GM18873 (cell line): ENCODE measurements around the gene LMX1B.
"Not testable (repeated sequence)": the region's sequence is repeated elsewhere in the genome, so short reads cannot be mapped to it uniquely, and the experiment has no call there.

Experiments
- ATAC-seq: cut with Tn5 transposase; IDR thresholded peaks from one replicate; pipeline ENCODE4 v1.9.1; 2021; ENCODE audit warnings: mild to moderate bottlenecking, moderate library complexity, moderate number of reproducible peaks; ENCODE audit not compliant: unreplicated experiment, low FRiP score

LMX1B gene

DNA sequence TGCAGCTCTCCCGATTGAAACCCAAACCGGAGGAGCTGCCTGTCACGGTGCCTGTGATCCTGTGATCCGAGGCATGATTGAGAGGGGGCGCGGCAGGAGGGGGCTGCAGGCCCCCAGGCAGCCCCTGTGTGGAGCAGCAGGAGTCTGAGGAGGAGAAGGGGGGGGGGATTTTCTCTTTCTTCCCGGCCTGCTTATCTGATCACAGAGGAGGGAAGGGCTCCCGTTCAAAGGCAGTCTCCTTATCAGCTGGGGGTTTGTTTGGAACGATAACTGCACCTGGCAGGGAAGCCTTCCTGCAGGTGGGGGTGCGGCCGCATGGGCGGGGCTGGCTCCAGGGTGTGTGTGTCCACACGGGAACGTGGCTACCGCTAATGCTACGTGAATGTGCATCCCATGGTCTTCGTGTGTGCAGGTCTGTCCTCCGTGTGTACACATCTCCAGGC lies 38.4 kb downstream of the LMX1B start:
- ATAC-seq, result no peak

DNA sequence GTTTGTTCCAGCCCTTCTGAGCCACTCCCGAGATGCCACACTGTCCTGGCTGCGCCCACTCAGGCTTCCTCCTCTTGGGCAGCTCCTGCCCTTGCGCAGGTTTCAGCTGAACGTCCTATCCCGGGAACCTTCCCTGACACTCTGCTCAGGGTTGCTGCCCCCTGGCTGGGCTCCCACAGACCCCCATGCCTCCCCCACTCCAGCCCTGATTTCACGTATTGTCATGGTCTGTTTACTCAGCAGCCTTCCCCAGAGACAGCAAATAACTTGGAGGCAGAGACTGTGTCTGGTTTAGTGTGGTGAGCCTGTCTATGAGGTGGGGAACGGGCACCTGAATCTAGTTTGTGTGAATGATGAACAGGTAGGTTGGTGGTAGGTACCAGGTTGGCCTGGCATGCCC lies 40.4 kb downstream of the LMX1B start:
- no peak for ATAC-seq

DNA sequence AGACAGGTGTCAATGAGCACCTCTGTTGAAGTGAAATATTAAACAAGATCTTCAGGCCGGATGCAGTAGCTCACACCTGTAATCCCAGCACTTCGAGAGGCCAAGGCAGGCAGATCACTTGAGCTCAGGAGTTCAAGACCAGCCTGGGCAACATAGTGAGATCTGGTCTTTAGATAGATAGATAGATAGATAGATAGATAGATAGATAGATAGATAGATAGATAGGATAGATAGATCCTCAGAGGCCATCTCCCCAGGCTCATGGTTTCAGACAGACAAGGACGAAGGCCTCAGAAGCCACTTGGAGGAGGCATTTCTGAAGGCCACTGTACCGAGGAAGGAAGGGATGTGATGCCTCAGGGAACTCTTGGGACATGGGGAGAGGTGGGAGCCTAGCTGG lies 42.5 kb downstream of the LMX1B start:
- not testable (repeated sequence) for ATAC-seq

DNA sequence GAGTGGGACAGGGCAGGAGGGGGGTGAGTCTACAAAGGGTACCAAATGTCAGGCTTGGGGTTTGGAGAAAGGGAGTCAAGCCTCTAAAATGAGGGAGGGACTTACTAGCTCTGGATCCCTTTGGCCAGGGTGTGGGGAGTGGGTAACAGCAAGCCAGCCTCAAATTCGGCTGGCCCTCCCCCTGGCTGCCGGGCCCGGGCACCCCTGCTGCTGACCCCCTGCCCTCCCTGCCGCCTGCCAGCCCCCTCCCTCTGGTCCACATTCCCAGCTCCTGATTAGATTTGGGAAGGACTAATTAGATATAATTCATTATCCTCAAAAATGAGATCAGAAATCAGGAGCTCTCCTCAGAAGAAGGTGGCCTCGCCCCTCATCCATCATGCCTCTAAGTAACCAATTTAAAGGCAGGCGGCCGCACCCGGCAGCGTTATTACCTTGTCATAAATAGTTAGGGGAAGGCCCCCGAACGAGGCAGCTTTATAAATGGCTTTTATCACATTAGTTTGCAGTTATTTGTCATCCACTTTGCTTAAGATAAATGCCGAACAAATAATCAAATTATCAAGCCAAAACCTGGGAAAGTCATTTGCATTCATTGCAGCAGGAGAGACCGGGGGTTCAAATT lies 44.6 kb downstream of the LMX1B start:
- ATAC-seq, result no peak

DNA sequence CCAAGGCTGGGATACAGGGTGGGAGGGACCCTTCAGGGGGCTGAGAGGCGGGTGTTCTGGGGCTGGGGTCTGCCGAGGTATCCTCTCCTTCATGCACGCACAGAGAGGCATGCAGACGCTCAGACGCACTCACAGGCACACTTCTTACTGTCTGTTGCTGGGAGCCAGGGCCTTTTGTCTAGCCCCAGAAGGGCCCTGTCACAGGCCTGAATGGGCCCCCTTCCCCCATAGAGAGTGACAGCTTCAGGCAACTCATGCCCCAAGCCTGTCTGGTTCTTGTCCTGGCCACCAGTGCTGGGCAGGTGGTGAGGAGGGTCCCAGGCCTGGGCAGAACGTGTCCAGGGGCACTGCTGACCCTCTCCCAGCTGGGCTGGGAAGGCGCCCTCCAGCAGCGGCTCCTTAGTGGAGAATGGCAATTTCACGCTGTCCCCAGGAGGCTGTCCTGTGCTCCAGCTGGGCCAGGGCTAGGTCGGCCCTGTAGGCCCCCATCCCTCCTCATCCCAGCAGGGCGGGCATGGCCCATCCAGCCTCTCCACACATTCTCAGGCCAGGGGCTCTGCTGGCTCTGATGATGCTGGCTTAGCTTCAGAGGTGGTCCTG lies 45.3 kb downstream of the LMX1B start:
- ATAC-seq, result no peak

DNA sequence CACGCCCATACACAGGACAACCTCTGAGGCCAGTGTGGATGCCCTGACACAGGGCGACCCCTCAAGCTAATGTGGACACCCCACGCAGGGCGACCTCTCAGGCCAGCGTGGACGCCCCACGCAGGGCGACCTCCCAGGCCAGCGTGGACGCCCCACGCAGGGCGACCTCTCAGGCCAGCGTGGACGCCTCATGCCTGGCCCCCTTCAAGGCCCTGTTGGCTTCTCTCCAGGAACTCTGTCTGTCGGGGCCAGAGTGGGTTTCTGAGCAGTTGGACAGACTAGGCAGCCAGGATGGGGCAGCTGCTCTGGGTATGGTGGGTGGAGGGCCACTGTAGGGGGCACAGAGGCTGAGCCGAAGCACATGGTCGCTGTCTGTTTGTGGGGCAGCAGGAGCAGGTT lies 47.4 kb downstream of the LMX1B start:
- ATAC-seq, result no peak

DNA sequence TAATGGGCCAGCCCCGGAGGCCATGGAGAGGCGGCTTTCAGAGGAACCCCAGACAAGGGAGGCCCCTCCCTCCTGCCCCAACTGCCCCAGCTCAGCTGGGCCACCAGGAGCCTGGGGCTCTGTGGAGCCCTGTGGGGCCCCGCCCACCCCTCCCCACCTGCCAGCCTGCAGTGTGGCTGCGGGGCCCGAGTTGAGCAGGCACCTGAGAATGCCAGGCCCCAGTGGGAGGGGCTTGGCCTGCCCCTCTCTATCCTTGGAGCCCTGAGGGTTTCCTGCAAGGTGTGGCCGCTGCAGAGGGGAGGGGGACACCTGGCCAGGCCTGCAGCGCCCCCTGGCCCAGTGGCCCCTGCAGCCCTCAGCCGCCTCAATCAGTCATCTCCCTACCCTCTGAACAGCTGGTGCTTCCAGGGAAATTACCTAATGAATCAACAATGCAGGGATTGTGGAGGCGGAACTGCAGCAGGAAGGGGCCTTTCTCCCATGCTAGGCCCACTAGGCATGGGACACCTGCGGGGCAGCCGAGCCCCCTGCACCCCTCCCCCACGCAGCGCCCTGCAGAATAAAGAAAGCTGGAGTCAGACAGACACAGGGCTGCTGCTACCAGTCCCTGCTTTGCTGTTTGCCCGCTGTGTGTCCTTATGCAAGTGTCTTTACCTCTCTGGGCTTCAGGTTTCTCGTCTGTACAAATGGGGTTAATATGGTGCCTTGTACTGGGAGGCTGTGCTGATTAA lies 48.0 kb downstream of the LMX1B start:
- ATAC-seq, result no peak

DNA sequence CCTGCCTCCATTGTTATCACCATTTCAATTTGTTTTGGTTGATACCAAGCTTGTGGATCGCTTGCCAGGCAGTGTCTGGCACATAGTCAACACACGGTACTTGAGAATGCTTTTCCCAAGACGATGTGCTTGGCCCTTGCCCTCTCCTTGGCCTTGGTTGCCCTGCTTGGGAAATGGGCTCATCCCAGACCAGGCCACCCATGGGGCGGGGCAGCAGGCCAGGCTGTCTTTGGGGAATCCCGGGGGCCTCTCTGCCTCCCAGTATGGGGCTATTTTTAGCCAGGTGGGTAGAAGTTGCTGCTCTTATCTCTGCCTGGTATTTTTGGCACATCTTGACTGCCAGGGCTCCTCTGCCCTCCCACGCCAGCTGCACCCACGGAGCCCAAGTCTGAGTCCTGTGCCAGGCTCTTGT lies 49.9 kb downstream of the LMX1B start:
- ATAC-seq, result no peak

DNA sequence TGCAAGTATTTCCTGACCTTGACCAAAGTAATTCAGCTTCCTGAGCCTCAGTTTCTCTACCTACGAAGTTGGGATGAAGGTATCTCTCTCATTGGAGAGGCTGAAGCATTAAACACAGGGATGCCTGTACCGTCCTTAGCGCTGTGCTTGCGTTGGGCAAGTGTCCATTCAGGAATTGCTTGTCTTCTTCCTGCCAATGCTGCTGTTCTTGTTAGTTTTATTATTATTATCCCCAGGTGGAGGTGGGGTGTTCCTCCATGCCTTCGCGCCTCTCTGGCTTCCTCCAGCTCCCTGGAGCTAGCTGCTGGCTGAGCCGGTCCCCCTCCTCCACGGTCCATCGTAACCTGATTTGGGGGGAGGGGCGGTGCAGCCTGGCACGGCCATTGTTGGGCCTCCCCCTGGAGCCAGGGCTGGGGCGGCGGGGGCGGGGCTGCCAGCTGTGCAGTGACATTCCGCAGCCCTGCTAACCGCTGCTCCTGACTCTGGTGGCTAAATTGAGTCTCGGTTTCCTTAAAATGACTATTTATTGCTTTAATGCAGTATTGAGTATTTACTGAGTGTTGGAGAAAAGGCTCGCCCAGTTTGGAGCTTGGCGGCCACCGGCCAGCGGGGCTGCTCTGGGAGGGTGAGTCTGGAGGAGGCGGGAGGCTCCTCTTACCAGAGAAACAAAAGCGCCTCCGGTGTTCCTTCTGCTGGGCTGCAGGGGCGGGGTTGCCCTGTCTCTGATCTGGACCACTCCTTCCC lies 51.3 kb downstream of the LMX1B start:
- no peak for ATAC-seq

DNA sequence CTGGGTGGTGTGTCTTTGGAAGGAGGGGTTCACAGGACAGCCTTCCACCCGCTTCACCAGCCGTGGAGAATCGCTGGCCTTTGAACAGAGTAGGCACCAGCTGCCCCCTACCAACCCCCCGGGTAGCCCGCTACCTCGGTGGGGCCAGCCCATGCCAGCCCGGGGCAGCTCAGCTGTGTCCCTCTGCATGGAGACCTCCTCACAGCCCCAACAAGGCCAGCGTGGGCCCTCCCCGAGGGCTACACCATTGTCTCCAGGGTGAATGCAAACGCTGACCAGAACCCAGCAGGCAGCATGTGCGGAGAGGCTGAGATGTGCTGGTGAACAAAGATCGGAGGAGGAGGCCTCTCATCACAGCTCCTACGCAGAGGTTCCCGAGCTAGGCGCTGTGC lies 51.9 kb downstream of the LMX1B start:
- ATAC-seq, result no peak

DNA sequence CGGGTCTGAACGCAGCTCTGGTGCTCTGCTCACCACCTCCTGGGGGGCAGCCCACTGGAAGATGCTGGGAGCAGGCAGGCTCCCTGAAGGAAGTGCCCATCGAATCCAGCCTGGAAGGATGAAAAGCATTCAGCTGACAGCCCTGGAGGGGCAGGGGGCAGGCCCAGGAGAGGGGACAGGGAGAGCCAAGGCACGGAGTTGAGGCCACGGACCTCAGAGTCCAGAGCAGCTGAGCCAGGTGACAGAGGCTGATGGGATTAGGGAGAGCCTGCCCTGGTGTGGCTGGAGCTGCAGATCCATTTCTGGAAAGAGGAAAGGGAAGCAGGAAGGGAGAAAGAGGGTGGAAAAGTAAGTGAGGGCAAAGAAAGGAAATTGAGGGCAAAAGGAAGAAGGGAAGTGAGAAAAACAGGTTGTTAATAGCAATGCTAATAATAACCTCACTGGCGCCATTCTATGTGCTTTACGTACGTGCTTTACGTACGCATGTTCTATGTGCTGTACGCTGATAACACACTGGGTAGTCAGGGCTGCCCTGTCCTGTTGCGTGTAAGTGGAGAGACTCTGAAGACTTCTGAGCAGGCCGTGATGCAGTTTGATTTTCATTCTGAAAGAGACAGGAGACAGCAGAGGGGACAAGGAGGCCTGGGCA lies 52.6 kb downstream of the LMX1B start:
- no peak for ATAC-seq

DNA sequence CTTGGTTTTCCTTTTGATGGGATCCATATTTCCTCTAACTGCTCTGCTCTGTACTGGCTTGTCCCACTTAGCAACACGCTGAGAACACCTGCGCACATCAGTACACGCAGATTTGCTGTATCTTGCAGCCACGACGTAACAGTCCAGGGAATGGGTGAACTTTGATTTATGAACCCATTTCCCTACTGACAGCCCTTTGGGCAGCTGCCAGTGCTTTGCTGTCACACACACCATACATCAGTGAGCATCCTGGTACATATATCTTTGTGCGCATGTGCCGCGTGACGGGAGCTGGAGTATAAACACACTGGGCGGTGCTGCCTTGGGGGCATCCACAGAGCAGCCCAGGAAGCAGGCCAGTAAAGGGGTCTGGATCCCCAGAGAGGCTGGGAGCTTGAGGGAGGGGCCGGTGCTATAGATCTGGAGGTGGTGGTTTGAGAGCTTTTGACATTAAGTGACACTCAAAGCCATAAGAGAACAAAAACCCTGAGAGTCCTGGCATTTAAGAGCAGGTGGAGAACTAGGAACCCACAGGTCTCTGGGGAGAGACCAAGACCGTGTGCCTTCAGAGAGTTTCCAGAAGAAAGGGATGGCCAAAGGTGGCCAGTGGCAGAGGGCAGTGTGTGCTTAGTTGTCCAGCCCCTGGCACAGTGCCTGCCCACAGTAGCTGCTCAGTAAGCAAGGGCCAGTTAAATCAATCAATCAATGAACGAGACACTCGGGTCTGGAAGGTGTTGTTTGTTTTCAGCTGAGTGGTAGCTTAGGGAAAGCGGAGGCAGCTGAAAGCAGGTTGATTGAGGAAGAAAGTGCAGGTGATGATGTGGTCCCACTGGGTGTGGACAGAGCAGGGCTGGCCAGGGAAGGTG lies 53.7 kb downstream of the LMX1B start:
- ATAC-seq, result no peak

DNA sequence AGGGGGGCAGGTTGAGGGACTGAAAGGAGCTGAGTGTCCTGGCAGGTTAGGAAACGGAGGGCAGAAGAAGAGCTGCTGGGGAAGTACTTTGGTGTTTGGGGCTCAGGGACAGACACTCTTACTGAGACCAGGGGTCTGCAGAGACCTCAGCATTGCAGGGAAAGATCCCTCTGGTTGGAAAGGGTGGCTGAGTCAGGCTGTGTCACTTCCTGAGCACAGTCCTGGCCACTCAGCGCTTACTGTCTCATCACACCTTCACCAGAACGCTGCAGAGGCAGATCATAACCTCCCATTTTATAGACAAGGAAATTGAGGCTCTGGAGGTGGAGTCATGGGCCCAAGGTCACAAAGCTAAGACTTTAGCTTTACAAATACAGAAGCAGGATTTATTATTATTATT lies 54.3 kb downstream of the LMX1B start:
- ATAC-seq, result no peak

DNA sequence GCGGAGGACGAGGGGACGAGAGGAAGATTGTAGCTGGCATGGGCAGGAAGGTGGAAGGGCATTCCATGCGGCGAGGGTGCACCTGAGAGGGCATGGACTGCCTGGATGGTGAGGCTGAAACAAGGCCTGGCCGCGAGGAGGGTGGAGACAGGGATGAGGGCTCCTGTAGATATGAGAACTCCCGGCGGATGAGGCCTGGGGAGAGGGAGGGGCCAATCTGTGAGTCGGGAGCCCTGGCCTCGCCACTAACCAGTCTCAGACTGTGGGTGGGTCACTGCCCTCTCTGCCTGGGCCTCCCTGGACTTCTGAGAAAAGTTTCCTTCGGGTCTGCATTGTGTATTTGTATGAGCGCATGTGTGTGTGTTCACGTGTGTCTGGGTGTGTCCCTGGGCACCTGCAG lies 55.4 kb downstream of the LMX1B start:
- no peak for ATAC-seq

DNA sequence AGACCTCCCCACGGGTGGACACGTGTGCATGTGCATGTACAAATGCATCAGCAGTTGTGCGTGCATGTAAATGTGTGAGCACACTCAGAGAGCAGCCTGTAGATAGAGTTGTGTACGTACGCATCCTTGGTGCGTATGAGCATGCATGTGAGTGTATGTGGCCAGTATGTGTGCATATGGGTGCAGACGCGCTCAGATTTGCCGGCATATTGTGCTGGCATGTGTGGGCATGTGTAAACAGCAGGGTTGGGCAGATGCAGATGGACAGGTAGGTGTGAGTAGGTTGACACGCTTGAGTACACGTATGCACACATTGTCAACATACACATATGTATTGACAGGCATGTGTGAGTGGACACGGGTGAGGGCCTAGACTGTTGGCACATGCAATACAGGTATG lies 56.5 kb downstream of the LMX1B start:
- no peak for ATAC-seq

DNA sequence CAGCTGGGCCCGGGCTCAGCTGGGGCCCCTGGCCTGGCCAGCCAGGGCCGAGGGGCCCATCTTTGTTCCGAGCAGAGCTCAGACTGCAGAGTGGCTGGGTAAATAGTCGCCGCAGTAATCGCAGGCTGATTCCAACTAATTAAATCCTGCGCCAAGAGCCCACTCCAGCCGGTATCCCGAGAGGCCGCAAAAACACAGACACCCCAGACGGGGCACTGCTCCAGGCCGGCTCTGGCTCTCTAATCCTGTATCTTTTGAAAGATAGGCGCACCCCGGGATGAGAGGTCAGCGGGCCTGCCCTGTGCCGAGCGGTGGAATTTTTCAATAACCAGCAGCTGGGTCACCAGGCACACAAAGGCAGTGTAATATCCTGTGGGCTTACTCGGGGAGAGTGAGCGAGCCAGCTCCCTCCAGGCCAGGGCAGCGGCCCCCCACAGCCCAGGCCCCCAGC lies 57.7 kb downstream of the LMX1B start:
- no peak for ATAC-seq

DNA sequence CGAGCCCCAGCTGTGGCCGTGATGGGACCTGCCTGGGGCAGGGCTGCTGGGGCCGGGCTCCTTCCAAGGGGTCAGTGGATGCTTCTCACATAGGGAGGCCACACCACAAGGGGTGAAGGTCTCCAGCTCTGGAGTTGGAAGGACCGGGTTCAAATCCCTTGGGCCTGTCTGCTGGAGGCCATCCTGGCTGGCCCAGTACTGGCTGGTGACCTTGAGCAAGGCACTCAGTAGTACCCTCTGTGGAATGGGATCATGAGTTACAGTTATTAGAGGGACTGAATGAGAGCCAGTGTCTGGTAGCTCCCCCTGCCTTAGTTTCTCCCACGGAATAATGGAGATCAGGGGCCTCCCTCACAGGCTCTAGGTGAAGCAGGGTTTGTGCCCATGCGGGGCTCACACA lies 58.3 kb downstream of the LMX1B start:
- no peak for ATAC-seq

DNA sequence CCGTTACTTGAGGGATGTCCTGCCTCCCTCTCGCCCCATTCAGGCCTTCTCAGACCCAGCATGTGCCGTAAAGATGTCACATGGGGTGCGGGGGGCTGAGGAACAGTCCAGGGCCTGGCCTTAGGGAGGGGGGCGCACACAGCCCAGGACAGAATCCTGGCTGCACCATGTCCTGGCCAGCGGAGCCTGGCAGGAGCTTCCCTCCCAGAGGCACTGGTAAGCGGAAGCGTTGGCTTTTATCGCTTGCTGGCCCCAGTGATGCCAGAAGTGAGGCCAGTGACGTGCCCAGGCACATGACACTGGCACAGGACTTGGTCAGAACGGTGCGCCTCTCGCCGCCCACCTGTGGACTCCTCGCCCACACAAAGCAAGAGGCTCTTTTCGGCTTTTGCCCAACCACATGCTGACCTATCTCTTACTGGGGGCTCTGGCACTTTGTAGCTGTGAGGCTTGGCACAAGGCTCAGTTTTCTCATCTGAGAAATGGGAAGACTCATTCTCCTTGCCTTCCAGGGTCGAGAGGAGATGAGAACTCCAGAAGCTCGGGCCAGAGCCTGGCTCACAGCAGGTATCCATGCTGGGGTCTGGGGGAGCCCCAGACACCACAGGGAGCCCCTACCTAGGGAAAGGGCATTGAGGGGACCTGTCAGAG lies 59.0 kb downstream of the LMX1B start:
- ATAC-seq, result no peak

DNA sequence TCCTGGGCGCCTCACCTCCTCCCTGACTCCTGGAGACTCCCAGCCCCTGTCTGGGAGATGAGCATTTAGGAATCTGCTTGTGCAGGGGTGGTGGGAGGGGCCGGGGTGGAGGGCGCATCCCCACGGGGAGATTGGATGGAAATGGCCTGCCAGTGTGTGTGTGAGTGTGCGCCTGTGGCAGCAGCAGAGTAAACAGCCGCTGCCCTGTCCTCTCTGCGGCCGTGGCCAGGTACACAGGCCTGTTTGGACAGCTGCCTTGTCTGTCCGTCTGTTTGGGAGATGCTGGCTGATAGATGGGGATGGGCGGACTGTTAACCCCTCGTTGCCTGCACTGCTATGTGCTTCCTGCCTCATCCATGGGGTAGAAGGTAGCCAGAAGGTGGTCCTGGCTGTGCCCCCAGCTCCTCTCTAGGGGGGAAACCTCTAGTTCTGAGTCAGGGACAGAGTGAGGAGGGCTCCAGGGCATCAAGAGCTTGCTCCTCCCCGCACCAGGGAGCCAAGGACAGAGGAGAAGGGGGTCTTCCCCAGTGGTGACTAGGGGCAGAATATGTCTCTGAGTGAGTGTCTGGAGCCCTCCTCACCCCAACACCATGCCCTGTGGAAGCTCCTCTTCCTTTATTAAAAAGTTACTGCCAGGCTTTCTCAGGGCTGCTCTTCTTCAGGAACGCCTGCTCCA lies 60.1 kb downstream of the LMX1B start:
- ATAC-seq, result no peak
